Endothelial cell of umbilical vein (primary cell): Measurements from ENCODE around the gene ZNF595.

Experiments used
- CTCF ChIP-seq, 2 donors: IDR thresholded peaks; 1 replicate in 1 of 2; 2 replicates in 1 of 2; pipeline ENCODE4 v1.5.1; 2011; ENCODE audit warnings: low read length in 2 of 2, mild to moderate bottlenecking in 2 of 2, moderate library complexity in 2 of 2, control low read depth in 1 of 2, inconsistent platforms in 1 of 2, low read depth in 1 of 2; ENCODE audit not compliant: insufficient read depth in 1 of 2; ENCODE audit errors: extremely low read depth in 1 of 2
- EZH2 ChIP-seq: IDR thresholded peaks from 2 replicates; pipeline ENCODE4 v1.6.1; 2012; ENCODE audit warnings: borderline replicate concordance, low read depth, mild to moderate bottlenecking, moderate library complexity, low read length, inconsistent platforms; ENCODE audit not compliant: severe bottlenecking
- FOS ChIP-seq: IDR thresholded peaks from 2 replicates; pipeline ENCODE4 v1.6.1; 2011; ENCODE audit warnings: mild to moderate bottlenecking, low read length, moderate library complexity, borderline replicate concordance; ENCODE audit not compliant: insufficient read depth
- GATA2 ChIP-seq: IDR thresholded peaks from 2 replicates; pipeline ENCODE4 v1.7.0; 2011; ENCODE audit warnings: low read depth, mild to moderate bottlenecking, moderate library complexity, mixed read lengths, low read length; ENCODE audit not compliant: insufficient read length, insufficient read depth
- JUN ChIP-seq: IDR thresholded peaks from 2 replicates; pipeline ENCODE4 v1.6.1; 2011; ENCODE audit warnings: borderline replicate concordance, low read depth; ENCODE audit not compliant: insufficient read length, insufficient read depth
- MYC ChIP-seq: IDR thresholded peaks from one replicate; pipeline ENCODE4 v1.6.1; 2011; ENCODE audit warnings: mild to moderate bottlenecking, low read depth, low read length
- POLR2A ChIP-seq: IDR thresholded peaks from 2 replicates; pipeline ENCODE4 v1.6.1; 2012; ENCODE audit warnings: low read depth, mild to moderate bottlenecking, control low read depth, low read length
- POLR2AphosphoS5 ChIP-seq: IDR thresholded peaks from 2 replicates; pipeline ENCODE4 v1.6.1; 2012; ENCODE audit warnings: low read depth, mild to moderate bottlenecking, control low read depth, low read length, moderate library complexity; ENCODE audit not compliant: insufficient read depth
- TF ChIP-seq, protein P1 (sequence below): IDR thresholded peaks from 2 replicates; pipeline ENCODE4 v1.6.1; 2011; ENCODE audit not compliant: insufficient read depth, insufficient read length

DNA sequence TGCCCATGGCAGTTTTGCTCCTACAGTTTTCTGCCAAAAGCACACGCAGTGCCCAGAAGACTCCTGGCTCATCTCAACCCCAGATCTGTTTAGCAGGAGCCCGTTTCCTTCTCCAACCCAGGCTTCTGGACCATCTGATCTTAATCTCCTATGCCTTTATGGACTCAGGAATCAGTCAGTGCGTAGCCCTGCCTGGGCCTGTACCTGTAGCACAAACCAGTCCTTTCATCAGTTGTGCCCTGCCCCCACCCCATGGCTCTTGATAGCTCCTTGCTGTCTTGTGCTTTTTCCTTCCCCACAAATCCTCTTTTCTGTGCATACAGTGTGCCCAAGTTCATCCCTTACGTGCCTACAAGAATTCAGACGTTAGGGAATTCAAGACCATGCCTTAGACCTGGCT is 72.7 kb downstream of the ZNF595 start:
- TF ChIP-seq CTCF (IDR thresholded peaks at IDR 0.05; ENCODE audit: extremely low read depth in 1 of 2, insufficient read depth in 1 of 2, low read depth in 1 of 2, low read length in 2 of 2), result no peak
- no peak for TF ChIP-seq POLR2A
- TF ChIP-seq EZH2, result no peak
- TF ChIP-seq POLR2AphosphoS5, result no peak
- no peak for TF ChIP-seq GATA2
- no peak for TF ChIP-seq FOS
- no peak for TF ChIP-seq JUN
- no peak for TF ChIP-seq MYC
- TF ChIP-seq, protein P1, sequence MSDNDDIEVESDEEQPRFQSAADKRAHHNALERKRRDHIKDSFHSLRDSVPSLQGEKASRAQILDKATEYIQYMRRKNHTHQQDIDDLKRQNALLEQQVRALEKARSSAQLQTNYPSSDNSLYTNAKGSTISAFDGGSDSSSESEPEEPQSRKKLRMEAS, result no peak
